ENCODE measurements around the gene RNF114.

RNF114 gene

GRCh38 chr20:49983848-49984408, 47.7 kb downstream of the RNF114 start:
- Histone ChIP-seq H3K36me3 (ENCODE audit: control insufficient read depth in 2 of 2, insufficient read depth in 1 of 2, low read length in 2 of 2) (peaks cover 0 to 36% of the 10 kb centered on the region in 2 experiments; a peak in 1 of 3 replicates), H3K4me3 (ENCODE audit: low read depth, low read length) (no peak overlapping the region), H3K9me3 (ENCODE audit: control insufficient read depth, insufficient read depth, low read depth, low read length) (no peaks in the 10 kb centered on the region), H3K4me1 (ENCODE audit: control insufficient read depth, insufficient read depth, low read length) (peaks cover 2% of the 10 kb centered on the region; the same call in 1 of the 2 replicates), H3K27ac (ENCODE audit: extremely low read depth, low read depth, low read length) (no peak overlapping the region)
- ChIA-PET CTCF (interaction anchor here (0.9 to 1.9 kb wide), 3 partner anchors 19 to 101 kb away, joined by 4 to 6 read pairs (median 5); no protein-coding TSS in a partner anchor), POLR2A (interaction anchor here (0.5 to 1.8 kb wide), 6 partner anchors 68 to 200 kb away, joined by 3 to 7 read pairs (median 3); no protein-coding TSS in a partner anchor)
- TF ChIP-seq ZNF600 (tag by site-specific recombination; IDR thresholded peaks at IDR 0.05) (0 out of 2 replicates have a peak, but pooled peaks have one; percentile 46), SALL2 (tag by site-specific recombination; IDR thresholded peaks at IDR 0.05; ENCODE audit: borderline replicate concordance) (no peak), ZNF155 (tag by site-specific recombination; IDR thresholded peaks at IDR 0.05) (no peak)

GRCh38 chr20:49984426-49985153, 48.4 kb downstream of the RNF114 start:
- POLR2A ChIA-PET = interaction anchor here (0.6 to 1.8 kb wide), 4 partner anchors 85 to 200 kb away, joined by 3 to 7 read pairs (median 4); no protein-coding TSS in a partner anchor
- H3K9me3 ChIP-seq (ENCODE audit: control insufficient read depth, insufficient read depth, low read depth, low read length) = no peaks in the 10 kb centered on the region
- no peak overlapping the region for H3K27ac ChIP-seq (ENCODE audit: extremely low read depth, low read depth, low read length)
- H3K36me3 ChIP-seq (ENCODE audit: control insufficient read depth in 2 of 2, insufficient read depth in 1 of 2, low read length in 2 of 2) = peaks cover 0 to 36% of the 10 kb centered on the region in 2 experiments; a peak in 1 of 3 replicates
- no peak for TF ChIP-seq ZNF707 (tag by site-specific recombination; IDR thresholded peaks at IDR 0.05)
- TF ChIP-seq ZNF174 (tag by site-specific recombination; IDR thresholded peaks at IDR 0.05) = no peak
- no peak for TF ChIP-seq MYNN (tag by site-specific recombination; IDR thresholded peaks at IDR 0.05; ENCODE audit: borderline replicate concordance)
- no peak for TF ChIP-seq ZNF184 (tag by site-specific recombination; IDR thresholded peaks at IDR 0.05)
- no peak for TF ChIP-seq ZNF704 (tag by site-specific recombination; IDR thresholded peaks at IDR 0.05)
- TF ChIP-seq ZBTB20 (tag by site-specific recombination; IDR thresholded peaks at IDR 0.05) = no peak
- no peak for TF ChIP-seq ZNF10 (tag by site-specific recombination; IDR thresholded peaks at IDR 0.05)
- no peak for TF ChIP-seq KLF16 (tag by site-specific recombination; IDR thresholded peaks at IDR 0.05)
- TF ChIP-seq ZNF366 (tag by site-specific recombination; conservative IDR thresholded peaks at IDR 0.05) = no peak
- no peak for TF ChIP-seq ZNF398 (tag by site-specific recombination; IDR thresholded peaks at IDR 0.05)
- no peak for TF ChIP-seq ZNF701 (tag by site-specific recombination; IDR thresholded peaks at IDR 0.05)
- TF ChIP-seq ZFP3 (tag by site-specific recombination; IDR thresholded peaks at IDR 0.05; ENCODE audit: low read depth) = no peak
- TF ChIP-seq ZNF623 (tag by site-specific recombination; IDR thresholded peaks at IDR 0.05) = no peak
- no peak for TF ChIP-seq ZNF600 (tag by site-specific recombination; IDR thresholded peaks at IDR 0.05)
- TF ChIP-seq ZNF26 (tag by site-specific recombination; IDR thresholded peaks at IDR 0.05) = no peak
- TF ChIP-seq ZBTB17 (tag by site-specific recombination; IDR thresholded peaks at IDR 0.05) = no peak
- no peak for TF ChIP-seq ZNF596 (tag by site-specific recombination; IDR thresholded peaks at IDR 0.05)
- no peak for TF ChIP-seq ZNF16 (tag by site-specific recombination; IDR thresholded peaks at IDR 0.05; ENCODE audit: low read depth)
- H3K4me1 ChIP-seq (ENCODE audit: control insufficient read depth, insufficient read depth, low read length) = peaks cover 2% of the 10 kb centered on the region; the same call in 1 of the 2 replicates
- CTCF ChIA-PET = interaction anchor here (0.9 to 1.9 kb wide), 3 partner anchors 20 to 101 kb away, joined by 4 to 6 read pairs (median 5); no protein-coding TSS in a partner anchor
- no peak overlapping the region for H3K4me3 ChIP-seq (ENCODE audit: low read depth, low read length)
